Keratinocyte (primary cell): ENCODE measurements around the gene LRRC46.

Source experiments
- CTCF ChIP-seq, 3 experiments: IDR thresholded peaks in 1 of 3; conservative IDR thresholded peaks in 1 of 3; optimal IDR thresholded peaks in 1 of 3; 2 replicates in 2 of 3; 3 replicates in 1 of 3; pipeline versions ENCODE3 to v1.5.1; 2011; ENCODE audit warnings: low read length in 3 of 3, mild to moderate bottlenecking in 3 of 3, moderate library complexity in 2 of 3, control low read depth in 1 of 3, inconsistent platforms in 1 of 3; ENCODE audit not compliant: insufficient read depth in 2 of 3; ENCODE audit errors: extremely low read depth in 1 of 3
- EZH2 ChIP-seq: IDR thresholded peaks from one replicate; pipeline ENCODE4 v1.6.1; 2012; ENCODE audit warnings: inconsistent platforms, mild to moderate bottlenecking, low read length, moderate library complexity

GRCh38 chr17:47791025-47791424 is 40.4 kb upstream of the LRRC46 start:
- TF ChIP-seq CTCF (optimal IDR thresholded peaks at IDR 0.05 in 1 of 3, IDR thresholded peaks at IDR 0.05 in 1 of 3, conservative IDR thresholded peaks at IDR 0.05 in 1 of 3; ENCODE audit: extremely low read depth in 1 of 3, insufficient read depth in 2 of 3, low read length in 3 of 3) = no peak
- no peak for TF ChIP-seq EZH2
